MM.1S (cell line): Measurements from ENCODE around the gene PTPN3.

Experiments
- DNase-seq: peaks from one replicate; pipeline ENCODE4 v3.0.0-alpha.2; 2015
- H2AFZ ChIP-seq: fragments of 300-600 bp; sonication (generic); 2 replicates; pipeline ENCODE4 v1.6.0; 2016; ENCODE audit warnings: antibody characterized with exemption, low read length
- H3F3A ChIP-seq: fragments of 300-600 bp; sonication (generic); 2 replicates; pipeline ENCODE4 v1.6.1; 2016; ENCODE audit warnings: mild to moderate bottlenecking, antibody characterized with exemption, low read length, moderate library complexity, mixed read lengths; ENCODE audit not compliant: insufficient read depth
- H3K27ac ChIP-seq: fragments of 300-600 bp; sonication (generic); 2 replicates; pipeline ENCODE4 v1.5.1; 2016; ENCODE audit warnings: mild to moderate bottlenecking, low read length
- H3K27me3 ChIP-seq: fragments of 300-600 bp; sonication (generic); replicated peaks from 2 replicates; pipeline ENCODE4 v1.6.0; 2016; ENCODE audit warnings: low read length; ENCODE audit not compliant: insufficient read depth
- H3K36me3 ChIP-seq: fragments of 300-600 bp; sonication (generic); replicated peaks from 2 replicates; pipeline ENCODE4 v1.6.1; 2016; ENCODE audit warnings: mild to moderate bottlenecking, low read length, mixed read lengths; ENCODE audit not compliant: insufficient read depth
- H3K4me1 ChIP-seq: fragments of 300-600 bp; sonication (generic); 2 replicates; pipeline ENCODE4 v1.6.1; 2016; ENCODE audit warnings: low read length, mixed read lengths
- H3K4me2 ChIP-seq: fragments of 300-600 bp; sonication (generic); 2 replicates; pipeline ENCODE4 v1.6.0; 2016; ENCODE audit warnings: low read depth, low read length
- H3K4me3 ChIP-seq: fragments of 300-600 bp; sonication (generic); 2 replicates; pipeline ENCODE4 v1.5.1; 2016; ENCODE audit warnings: low read length, mixed read lengths
- H3K79me2 ChIP-seq: fragments of 300-600 bp; sonication (generic); 2 replicates; pipeline ENCODE4 v1.6.1; 2016; ENCODE audit warnings: mixed run types, low read length, mixed read lengths
- H3K9ac ChIP-seq: fragments of 300-600 bp; sonication (generic); 2 replicates; pipeline ENCODE4 v1.6.1; 2016; ENCODE audit warnings: low read length, mixed read lengths
- H3K9me2 ChIP-seq: fragments of 300-600 bp; sonication (generic); replicated peaks from 2 replicates; pipeline ENCODE4 v1.6.1; 2016; ENCODE audit warnings: mild to moderate bottlenecking, low read length, mixed read lengths; ENCODE audit not compliant: insufficient read depth
- H3K9me3 ChIP-seq: fragments of 300-600 bp; sonication (generic); replicated peaks from 2 replicates; pipeline ENCODE4 v1.6.1; 2016; ENCODE audit warnings: mild to moderate bottlenecking, low read length, mixed read lengths; ENCODE audit not compliant: insufficient read depth
- H4K20me1 ChIP-seq: fragments of 300-600 bp; sonication (generic); 2 replicates; pipeline ENCODE4 v1.6.1; 2016; ENCODE audit warnings: mild to moderate bottlenecking, low read length, moderate library complexity, mixed read lengths; ENCODE audit not compliant: insufficient read depth
- CTCF ChIP-seq: fragments of 300-600 bp; sonication (generic); IDR thresholded peaks from 2 replicates; pipeline ENCODE4 v1.5.1; 2016; ENCODE audit warnings: antibody characterized with exemption, low read length, mixed read lengths
- EZH2 ChIP-seq: fragments of 300-600 bp; sonication (generic); optimal IDR thresholded peaks from 2 replicates; pipeline ENCODE3; 2017; ENCODE audit warnings: low read depth, mild to moderate bottlenecking, antibody characterized with exemption, low read length, mixed read lengths
- EZH2phosphoT487 ChIP-seq: fragments of 300-600 bp; sonication (generic); IDR thresholded peaks from 2 replicates; pipeline ENCODE4 v1.6.1; 2018; ENCODE audit warnings: antibody characterized with exemption, low read length

The PTPN3 gene

DNA sequence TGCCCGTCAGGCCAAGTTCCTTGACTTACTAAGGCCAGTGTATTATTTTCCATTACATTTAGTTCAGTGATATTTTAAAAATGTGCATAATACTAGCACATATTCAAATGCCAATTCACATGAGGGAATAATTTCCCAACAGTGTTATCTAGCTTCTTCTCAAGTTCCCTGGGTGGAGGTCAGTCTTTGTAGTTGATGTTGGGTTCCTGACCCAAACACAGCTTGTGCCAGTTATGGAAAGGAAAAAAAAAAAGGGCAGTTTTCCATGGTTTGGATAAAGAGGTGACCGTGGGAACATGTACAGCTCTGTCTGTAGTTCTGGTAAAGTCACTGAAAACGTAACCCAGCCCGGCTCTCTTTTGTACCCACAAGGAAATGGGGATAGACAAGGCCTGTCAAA, 11.5 kb upstream of the PTPN3 start:
- H3K9me2 ChIP-seq: no peaks in the 10 kb centered on the region
- no peak overlapping the region for H2AFZ ChIP-seq
- no peak overlapping the region for H3K27ac ChIP-seq
- H3K4me2 ChIP-seq: no peak overlapping the region
- no peak overlapping the region for H3K4me3 ChIP-seq
- peaks cover 20% of the 10 kb centered on the region for H3F3A ChIP-seq
- no peaks in the 10 kb centered on the region for H4K20me1 ChIP-seq
- no peaks in the 10 kb centered on the region for H3K79me2 ChIP-seq
- DNase-seq: no peak
- no peak for TF ChIP-seq EZH2phosphoT487
- TF ChIP-seq EZH2: no peak
- TF ChIP-seq CTCF: no peak
- H3K9me3 ChIP-seq: no peaks in the 10 kb centered on the region
- no peaks in the 10 kb centered on the region for H3K36me3 ChIP-seq
- H3K4me1 ChIP-seq: peaks cover 39% of the 10 kb centered on the region
- no peak overlapping the region for H3K9ac ChIP-seq
- H3K27me3 ChIP-seq: no peaks in the 10 kb centered on the region

- Histone ChIP-seq H3K36me3 (no peaks in the 10 kb centered on the region), H3F3A (peaks cover 14% of the 10 kb centered on the region), H2AFZ (no peak overlapping the region), H3K4me3 (no peak overlapping the region), H3K9me3 (no peaks in the 10 kb centered on the region), H3K79me2 (no peaks in the 10 kb centered on the region), H3K4me2 (no peak overlapping the region), H3K27me3 (no peaks in the 10 kb centered on the region), H3K9ac (no peak overlapping the region), H4K20me1 (no peaks in the 10 kb centered on the region), H3K9me2 (no peaks in the 10 kb centered on the region), H3K27ac (no peak overlapping the region), H3K4me1 (peaks cover 27% of the 10 kb centered on the region)
- TF ChIP-seq EZH2 (no peak), CTCF (no peak), EZH2phosphoT487 (no peak)
- no peak for DNase-seq
Observed at GRCh38 chr9:109507421-109507838, 9.3 kb upstream of the PTPN3 start.

GRCh38 chr9:109506097-109506712, 8.1 kb upstream of the PTPN3 start:
- H2AFZ ChIP-seq: no peak overlapping the region
- H3K27me3 ChIP-seq: no peaks in the 10 kb centered on the region
- H3K9me2 ChIP-seq: no peaks in the 10 kb centered on the region
- no peaks in the 10 kb centered on the region for H3K9me3 ChIP-seq
- no peak overlapping the region for H3K27ac ChIP-seq
- no peak overlapping the region for H3K9ac ChIP-seq
- peaks cover 2% of the 10 kb centered on the region; the same call in 1 of the 2 replicates for H3F3A ChIP-seq
- H4K20me1 ChIP-seq: no peaks in the 10 kb centered on the region
- TF ChIP-seq EZH2 (no peak), EZH2phosphoT487 (no peak), CTCF (no peak)
- peak overlapping the region; percentile 8; the same call in 1 of the 2 replicates for H3K4me2 ChIP-seq
- DNase-seq: peak; percentile 19
- H3K4me1 ChIP-seq: peaks cover 16% of the 10 kb centered on the region
- no peaks in the 10 kb centered on the region for H3K79me2 ChIP-seq
- no peak overlapping the region for H3K4me3 ChIP-seq
- no peaks in the 10 kb centered on the region for H3K36me3 ChIP-seq
